ENCODE measurements around the gene NBL1. TPM values are rescaled to one million over a fixed set of nuclear protein-coding genes. Genes with fewer than 3 reads are reported as not detected.

NBL1 gene
- total and polyA plus RNA-seq, 2 experiments from 2014 or later: 6.1 to 10.6 TPM

- Mint-ChIP-seq H3K27me3 (ENCODE audit: insufficient read depth, low read depth, poor library complexity) (peaks cover 3% of the 10 kb centered on the region), H3K9me3 (no peaks in the 10 kb centered on the region)
These were observed 14.8 kb upstream of the NBL1 start for GRCh38 chr1:19629357-19629756.

More at GRCh38 chr1:19629357-19629756, 14.8 kb upstream of the NBL1 start:
- peaks cover 29% of the 10 kb centered on the region; the same call in 2 of the 3 replicates for H3K36me3 Mint-ChIP-seq (ENCODE audit: low read depth)
- Histone ChIP-seq H3K27me3 (ENCODE audit: insufficient read depth) (no peaks in the 10 kb centered on the region), H3K4me1 (ENCODE audit: insufficient read depth) (peaks cover 16% of the 10 kb centered on the region), H4K20me1 (replicated peaks; ENCODE audit: insufficient read depth) (no peaks in the 10 kb centered on the region; the same call in 1 of the 2 replicates), H3K27ac (ENCODE audit: low read depth) (peak overlapping the region; percentile 39; the same call in 1 of the 2 replicates), H3K79me2 (replicated peaks; ENCODE audit: insufficient read depth) (no peaks in the 10 kb centered on the region), H3K36me3 (ENCODE audit: insufficient read depth) (peaks cover 5% of the 10 kb centered on the region; the same call in 1 of the 2 replicates), H3K9me2 (ENCODE audit: insufficient read depth) (no peaks in the 10 kb centered on the region), H2AFZ (no peak overlapping the region), H3K4me2 (peak overlapping the region; percentile 11), H3F3A (replicated peaks; ENCODE audit: low read depth) (no peaks in the 10 kb centered on the region), H3K4me3 (no peak overlapping the region)
- ATAC-seq (peak; percentile 58), DNase-seq (ENCODE audit: low spot score) (no peak)
- H3K4me1 Mint-ChIP-seq: peaks cover 20% of the 10 kb centered on the region
- H3K4me3 Mint-ChIP-seq: no peak overlapping the region
- peak overlapping the region; percentile 70; the same call in 1 of the 2 replicates for H3K27ac Mint-ChIP-seq
- TF ChIP-seq ZNF331 (CRISPR knock-in tag; IDR thresholded peaks at IDR 0.05; ENCODE audit: low read depth) (no peak), POLR2AphosphoS5 (IDR thresholded peaks at IDR 0.05; ENCODE audit: low read depth) (no peak), JUNB (IDR thresholded peaks at IDR 0.05; ENCODE audit: unreplicated experiment) (no peak), STAT1 (IDR thresholded peaks at IDR 0.05; ENCODE audit: unreplicated experiment) (no peak), ZNF462 (CRISPR knock-in tag; IDR thresholded peaks at IDR 0.05) (no peak), REST (IDR thresholded peaks at IDR 0.05; ENCODE audit: unreplicated experiment) (no peak), ETS1 (IDR thresholded peaks at IDR 0.05) (no peak), NANOG (IDR thresholded peaks at IDR 0.05; ENCODE audit: borderline replicate concordance) (no peak), EZH2phosphoT487 (IDR thresholded peaks at IDR 0.05; ENCODE audit: unreplicated experiment) (no peak)

Data from GM23338 (cell line).